ENCODE data around the gene PI4KA. TPM values are rescaled to one million over a fixed set of nuclear protein-coding genes. Genes with fewer than 3 reads are reported as not detected.

Gene PI4KA
- total RNA-seq, 4 donors from 2014 or later: 69.8 to 115 (median 82.3) TPM

DNA sequence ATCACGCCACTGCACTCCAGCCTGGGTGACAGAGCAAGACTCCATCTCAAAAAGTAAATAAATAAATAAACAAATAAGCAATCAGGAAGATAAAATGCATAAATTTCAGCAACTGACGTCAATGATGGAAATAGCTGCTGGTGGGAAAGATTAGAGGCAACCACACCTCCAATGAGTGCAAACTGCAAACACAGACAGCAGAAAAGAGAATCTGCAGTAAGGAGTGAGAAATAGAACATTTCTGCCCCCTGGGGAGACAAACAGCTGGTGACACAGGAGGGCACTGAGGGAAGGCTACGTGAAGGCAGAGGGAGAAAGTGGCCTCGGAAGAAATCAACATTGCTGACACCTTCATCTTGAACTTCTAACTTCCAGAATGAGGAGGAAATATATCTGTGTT, 6.5 kb downstream of the PI4KA start:
- H3K4me1 ChIP-seq: peaks cover 20 to 38% (median 36%) of the 10 kb centered on the region in 4 donors
- no peak overlapping the region for H3K4me3 ChIP-seq
- no peak overlapping the region for H3K27ac ChIP-seq (replicated peaks in 1 of 4)
- H3K27me3 ChIP-seq: no peaks in the 10 kb centered on the region
- no peaks in the 10 kb centered on the region for H3K36me3 ChIP-seq
- TF ChIP-seq POLR2AphosphoS5 (IDR thresholded peaks at IDR 0.05) (no peak), CTCF (IDR thresholded peaks at IDR 0.05) (no peak), POLR2A (IDR thresholded peaks at IDR 0.05; ENCODE audit: low read depth) (no peak), EP300 (IDR thresholded peaks at IDR 0.05) (no peak)
- intact Hi-C loops (cut with DNase I): no loop called here
- WGBS: 56% methylated on average over 4 of the region's 4 CpGs
- H3K9me3 ChIP-seq: no peaks in the 10 kb centered on the region
- DNase-seq (ENCODE audit: extremely low spot score): no peak

DNA sequence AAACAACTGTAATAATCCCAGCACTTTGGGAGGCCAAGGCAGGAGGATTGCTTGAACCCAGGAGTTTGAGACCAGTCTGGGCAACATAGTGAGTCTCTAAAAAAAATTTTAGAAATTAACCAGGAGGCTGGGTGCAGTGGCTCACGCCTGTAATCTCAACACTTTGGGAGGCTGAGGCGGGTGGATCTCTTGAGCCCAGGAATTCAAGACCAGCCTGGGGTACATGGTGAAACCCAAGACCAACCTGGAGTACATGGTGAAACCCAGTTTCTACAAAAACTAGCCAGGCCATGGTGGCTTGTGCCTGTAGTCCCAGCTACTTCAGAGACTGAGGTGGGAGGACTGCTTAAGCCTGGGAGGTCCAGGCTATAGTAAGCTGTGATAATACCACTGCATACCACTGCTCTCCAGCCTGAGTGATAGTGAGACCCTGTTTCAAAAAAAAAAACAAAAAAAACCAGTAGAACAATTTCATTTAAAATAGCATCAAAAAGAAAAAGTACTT, 11.2 kb downstream of the PI4KA start:
- Histone ChIP-seq H3K4me3 (no peak overlapping the region), H3K27me3 (no peaks in the 10 kb centered on the region), H3K9me3 (no peaks in the 10 kb centered on the region), H3K4me1 (peaks cover 5 to 17% (median 10%) of the 10 kb centered on the region in 4 donors), H3K36me3 (no peaks in the 10 kb centered on the region), H3K27ac (replicated peaks in 1 of 4) (no peak overlapping the region)
- 86% methylated on average over 2 of the region's 2 CpGs for WGBS
- intact Hi-C loops (cut with DNase I): no loop called here
- no peak for DNase-seq (ENCODE audit: extremely low spot score)
- no peak for TF ChIP-seq CTCF (IDR thresholded peaks at IDR 0.05)
- no peak for TF ChIP-seq POLR2A (IDR thresholded peaks at IDR 0.05; ENCODE audit: low read depth)
- TF ChIP-seq EP300 (IDR thresholded peaks at IDR 0.05): no peak
- TF ChIP-seq POLR2AphosphoS5 (IDR thresholded peaks at IDR 0.05): no peak

- Histone ChIP-seq H3K4me1 (peaks cover 0 to 19% (median 6%) of the 10 kb centered on the region in 4 donors), H3K27me3 (no peaks in the 10 kb centered on the region), H3K36me3 (no peaks in the 10 kb centered on the region), H3K27ac (replicated peaks in 1 of 4) (no peak overlapping the region), H3K4me3 (no peak overlapping the region), H3K9me3 (no peaks in the 10 kb centered on the region)
- DNase-seq (ENCODE audit: extremely low spot score): no peak
- TF ChIP-seq POLR2A (IDR thresholded peaks at IDR 0.05; ENCODE audit: low read depth): no peak
- intact Hi-C loops (cut with DNase I): no loop called here
- WGBS: 95% methylated on average over 5 of the region's 5 CpGs
These were observed 14.3 kb downstream of the PI4KA start for GRCh38 chr22:20844055-20845037.

DNA sequence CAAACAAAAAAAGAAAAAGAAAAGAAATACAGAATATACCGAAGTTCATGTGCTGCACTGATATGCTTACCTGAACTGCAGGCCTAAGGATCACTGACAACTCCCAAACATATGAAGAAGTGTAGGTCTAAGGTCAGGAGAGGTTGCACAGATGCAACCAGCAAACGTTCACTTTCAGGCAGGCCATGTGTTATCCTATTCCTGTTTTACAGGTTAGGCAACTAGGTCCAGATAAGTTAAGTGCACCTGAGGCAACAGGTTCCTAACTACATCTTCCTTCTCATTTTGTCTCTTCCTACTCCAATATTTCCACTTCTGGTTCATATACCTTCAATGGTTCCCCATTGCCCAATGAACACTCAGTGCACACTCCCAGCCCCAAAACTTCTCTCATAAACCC, 15.1 kb downstream of the PI4KA start:
- intact Hi-C loops (cut with DNase I): no loop called here

DNA sequence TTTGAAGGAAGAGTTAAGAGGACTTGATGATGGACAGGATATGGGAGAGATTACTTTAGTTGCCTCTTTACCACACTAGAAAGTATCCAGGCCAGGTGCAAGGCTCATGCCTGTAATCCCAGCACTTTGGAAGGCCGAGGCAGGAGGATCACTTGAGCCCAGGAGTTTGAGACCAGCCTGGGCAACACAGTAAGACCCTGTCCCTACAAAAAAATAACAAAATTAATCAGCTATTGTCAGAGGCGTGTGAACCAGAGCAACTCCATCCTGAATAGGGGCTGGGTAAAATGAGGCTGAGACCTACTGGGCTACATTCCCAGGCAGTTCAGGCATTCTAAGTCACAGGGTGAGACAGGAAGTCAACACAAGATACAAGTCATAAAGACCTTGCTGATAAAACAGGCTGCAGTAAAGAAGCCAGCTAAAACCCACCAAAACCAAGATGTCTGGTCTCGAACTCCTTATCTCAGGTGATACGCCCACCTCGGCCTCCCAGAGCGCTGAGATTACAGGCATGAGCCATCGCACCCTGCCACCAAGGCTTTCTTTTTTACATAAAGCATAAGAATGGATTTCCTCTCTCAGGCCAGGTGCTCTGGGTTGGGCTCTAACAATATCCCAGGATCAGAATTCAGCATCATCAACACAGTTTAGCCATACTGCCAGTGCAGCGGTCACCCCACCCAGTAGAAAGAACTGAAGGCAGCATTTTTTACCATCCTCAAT, 17.8 kb downstream of the PI4KA start:
- 89% methylated on average over 8 of the region's 8 CpGs for WGBS
- Histone ChIP-seq H3K9me3 (no peaks in the 10 kb centered on the region), H3K27me3 (no peaks in the 10 kb centered on the region), H3K4me3 (no peak overlapping the region), H3K4me1 (peaks cover 0 to 19% (median 7%) of the 10 kb centered on the region in 4 donors), H3K36me3 (no peaks in the 10 kb centered on the region), H3K27ac (replicated peaks in 1 of 4) (no peak overlapping the region)
- intact Hi-C loops (cut with DNase I): no loop called here
- TF ChIP-seq EP300 (IDR thresholded peaks at IDR 0.05): no peak
- TF ChIP-seq POLR2AphosphoS5 (IDR thresholded peaks at IDR 0.05): no peak
- DNase-seq (ENCODE audit: extremely low spot score): no peak

More for the DNA sequence above, 15.1 kb downstream of the PI4KA start:
- WGBS: 45% methylated on average over 2 of the region's 2 CpGs
- Histone ChIP-seq H3K4me1 (peaks cover 0 to 19% (median 6%) of the 10 kb centered on the region in 4 donors), H3K4me3 (no peak overlapping the region), H3K27ac (replicated peaks in 1 of 4) (no peak overlapping the region), H3K9me3 (no peaks in the 10 kb centered on the region), H3K36me3 (no peaks in the 10 kb centered on the region), H3K27me3 (no peaks in the 10 kb centered on the region)
- no peak for DNase-seq (ENCODE audit: extremely low spot score)
- no peak for TF ChIP-seq POLR2A (IDR thresholded peaks at IDR 0.05; ENCODE audit: low read depth)

Measured in esophagus muscularis mucosa (tissue), 4 donors.